IPS-20b (cell line): ENCODE data around the gene FAM131B.

Experiments
- H3K27ac ChIP-seq: one replicate; pipeline ENCODE4 v1.5.1; 2013; ENCODE audit warnings: low read length
- H3K27me3 ChIP-seq: 2 replicates; pipeline ENCODE4 v1.6.1; 2013; ENCODE audit warnings: mild to moderate bottlenecking, low read length, inconsistent platforms; ENCODE audit not compliant: insufficient read depth
- H3K36me3 ChIP-seq: 2 replicates; pipeline ENCODE4 v1.6.1; 2013; ENCODE audit warnings: low read depth, mild to moderate bottlenecking, inconsistent platforms, low read length, moderate library complexity; ENCODE audit not compliant: insufficient read depth
- H3K4me1 ChIP-seq: 2 replicates; pipeline ENCODE4 v1.6.1; 2013; ENCODE audit warnings: mild to moderate bottlenecking, control low read depth, inconsistent platforms, low read length, moderate library complexity; ENCODE audit not compliant: insufficient read depth
- H3K4me3 ChIP-seq: 2 replicates; pipeline ENCODE4 v1.5.1; 2013; ENCODE audit warnings: mild to moderate bottlenecking, low read length, inconsistent platforms
- H3K9ac ChIP-seq: 2 replicates; pipeline ENCODE4 v1.6.1; 2013; ENCODE audit warnings: low read depth, mild to moderate bottlenecking, inconsistent platforms, low read length, moderate library complexity
- H3K9me3 ChIP-seq: 2 replicates; pipeline ENCODE4 v1.6.1; 2013; ENCODE audit warnings: mild to moderate bottlenecking, low read depth, low read length, inconsistent platforms; ENCODE audit not compliant: insufficient read depth

Gene FAM131B

GRCh38 chr7:143401265-143401664 lies 38.8 kb upstream of the FAM131B start:
- H3K27ac ChIP-seq = no peak overlapping the region
- no peak overlapping the region for H3K4me3 ChIP-seq
- H3K9ac ChIP-seq = no peak overlapping the region
- peaks cover 87% of the 10 kb centered on the region for H3K36me3 ChIP-seq
- H3K27me3 ChIP-seq = no peaks in the 10 kb centered on the region
- peaks cover 12% of the 10 kb centered on the region for H3K4me1 ChIP-seq
- no peaks in the 10 kb centered on the region for H3K9me3 ChIP-seq

- H3K9me3 ChIP-seq = no peaks in the 10 kb centered on the region
- no peak overlapping the region for H3K4me3 ChIP-seq
- peaks cover 91% of the 10 kb centered on the region for H3K36me3 ChIP-seq
- H3K27me3 ChIP-seq = no peaks in the 10 kb centered on the region
- no peaks in the 10 kb centered on the region for H3K4me1 ChIP-seq
- H3K9ac ChIP-seq = no peak overlapping the region
- H3K27ac ChIP-seq = no peak overlapping the region
These were observed 37.1 kb upstream of the FAM131B start for GRCh38 chr7:143399642-143400041.

- Histone ChIP-seq H3K36me3 (peaks cover 92% of the 10 kb centered on the region), H3K4me1 (no peaks in the 10 kb centered on the region), H3K27me3 (no peaks in the 10 kb centered on the region), H3K9ac (no peak overlapping the region), H3K4me3 (no peak overlapping the region), H3K9me3 (no peaks in the 10 kb centered on the region), H3K27ac (no peak overlapping the region)
These were observed 36.6 kb upstream of the FAM131B start for GRCh38 chr7:143399151-143399550.

DNA sequence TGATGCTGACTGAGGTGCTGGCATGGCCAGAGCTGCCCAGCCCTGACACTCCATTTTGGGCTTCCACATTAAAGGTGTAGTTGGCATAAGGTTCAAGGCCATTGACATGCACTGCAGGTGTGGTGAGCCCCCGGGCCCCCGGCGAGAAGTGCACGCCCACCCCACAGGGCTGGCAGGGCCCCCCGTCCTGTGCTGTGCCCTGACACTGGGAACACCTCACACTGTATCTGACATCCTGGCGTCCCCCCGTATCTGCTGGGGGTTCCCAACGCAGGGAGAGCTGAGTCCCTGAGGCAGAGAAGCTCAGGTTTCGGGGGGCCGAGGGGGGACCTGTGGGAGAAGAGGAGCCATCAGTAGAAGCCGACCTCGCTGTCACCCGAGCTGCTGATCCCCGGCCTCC lies 36.1 kb upstream of the FAM131B start:
- no peak overlapping the region for H3K4me3 ChIP-seq
- H3K36me3 ChIP-seq = peaks cover 94% of the 10 kb centered on the region
- H3K9ac ChIP-seq = no peak overlapping the region
- no peaks in the 10 kb centered on the region for H3K9me3 ChIP-seq
- no peaks in the 10 kb centered on the region for H3K4me1 ChIP-seq
- H3K27ac ChIP-seq = no peak overlapping the region
- no peaks in the 10 kb centered on the region for H3K27me3 ChIP-seq

GRCh38 chr7:143397710-143398530 lies 35.4 kb upstream of the FAM131B start:
- H3K36me3 ChIP-seq = peaks cover 97% of the 10 kb centered on the region
- H3K9me3 ChIP-seq = no peaks in the 10 kb centered on the region
- H3K9ac ChIP-seq = no peak overlapping the region
- H3K4me3 ChIP-seq = no peak overlapping the region
- H3K4me1 ChIP-seq = no peaks in the 10 kb centered on the region
- H3K27me3 ChIP-seq = no peaks in the 10 kb centered on the region
- no peak overlapping the region for H3K27ac ChIP-seq

GRCh38 chr7:143396625-143397556 lies 34.4 kb upstream of the FAM131B start:
- Histone ChIP-seq H3K36me3 (peaks cover 98% of the 10 kb centered on the region), H3K9me3 (no peaks in the 10 kb centered on the region), H3K4me1 (no peaks in the 10 kb centered on the region), H3K27me3 (no peaks in the 10 kb centered on the region), H3K27ac (no peak overlapping the region), H3K9ac (no peak overlapping the region), H3K4me3 (no peak overlapping the region)

DNA sequence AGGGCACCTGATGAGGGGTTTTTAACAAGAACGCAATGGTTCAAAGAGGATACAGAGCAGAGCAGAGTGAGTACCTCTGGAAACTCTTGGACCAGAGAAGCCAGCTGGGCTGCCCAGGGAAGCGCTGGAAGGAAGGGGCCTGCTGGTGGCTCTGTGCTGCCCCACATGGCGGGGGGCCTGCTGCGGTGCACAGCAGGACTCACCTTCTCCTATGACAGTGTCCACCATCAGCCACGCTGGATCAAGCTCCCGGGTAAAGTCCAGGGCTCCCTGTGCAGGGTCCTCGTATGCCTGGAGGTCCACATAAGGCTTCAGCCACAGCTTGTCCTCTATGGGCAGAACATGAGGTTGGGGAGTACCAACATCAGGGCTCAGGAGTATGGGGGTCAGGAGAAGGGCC lies 33.7 kb upstream of the FAM131B start:
- no peak overlapping the region for H3K9ac ChIP-seq
- no peaks in the 10 kb centered on the region for H3K27me3 ChIP-seq
- H3K4me3 ChIP-seq = no peak overlapping the region
- no peaks in the 10 kb centered on the region for H3K4me1 ChIP-seq
- H3K27ac ChIP-seq = no peak overlapping the region
- peaks cover 98% of the 10 kb centered on the region for H3K36me3 ChIP-seq
- H3K9me3 ChIP-seq = no peaks in the 10 kb centered on the region

DNA sequence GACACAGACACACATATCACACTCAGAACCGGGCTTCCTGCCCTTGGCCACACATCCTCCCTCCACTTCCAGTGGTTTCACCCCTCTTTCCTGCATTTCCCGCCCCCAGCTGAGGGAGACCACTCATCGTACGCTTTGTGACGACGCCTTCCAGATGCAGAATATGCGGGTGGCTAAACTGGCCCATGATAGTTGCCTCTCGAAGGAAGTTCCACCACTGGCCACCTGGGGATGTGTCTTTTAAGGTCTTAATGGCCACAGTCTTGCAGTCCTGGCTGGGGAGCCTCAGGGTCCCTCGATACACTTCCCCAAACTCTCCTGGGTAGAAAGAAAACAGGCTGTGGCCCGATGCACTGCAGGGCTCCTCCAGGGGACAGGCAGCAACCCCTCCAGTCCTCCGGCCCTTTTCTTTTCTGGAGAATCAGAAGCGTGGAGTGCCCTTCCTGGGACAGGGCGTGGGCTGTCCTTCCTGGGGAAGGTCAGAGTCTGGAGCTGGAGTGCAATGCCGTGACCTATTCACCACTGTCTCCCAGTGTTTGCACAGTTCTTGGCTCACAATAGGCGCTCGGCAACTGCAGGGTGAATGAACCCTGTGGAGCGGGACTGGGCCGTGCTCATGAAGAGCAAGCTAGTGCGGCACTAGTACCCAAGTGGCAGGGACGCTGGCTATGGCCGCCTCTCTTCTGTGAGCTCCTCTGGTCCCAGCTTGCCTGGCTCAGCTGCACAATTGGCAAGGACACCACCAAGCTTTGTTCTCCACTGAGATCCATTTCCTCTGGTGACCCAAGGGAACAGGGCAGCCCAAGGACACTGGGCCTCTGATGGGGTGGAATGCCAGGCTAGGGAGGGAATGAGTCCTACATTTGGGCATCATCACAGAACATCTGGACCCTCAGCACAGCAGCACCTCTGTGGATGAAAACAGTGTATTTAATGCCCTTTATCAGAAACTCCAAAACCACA lies 33.0 kb upstream of the FAM131B start:
- Histone ChIP-seq H3K27me3 (no peaks in the 10 kb centered on the region), H3K4me1 (no peaks in the 10 kb centered on the region), H3K9me3 (no peaks in the 10 kb centered on the region), H3K4me3 (no peak overlapping the region), H3K36me3 (peaks cover 98% of the 10 kb centered on the region), H3K27ac (no peak overlapping the region), H3K9ac (no peak overlapping the region)

DNA sequence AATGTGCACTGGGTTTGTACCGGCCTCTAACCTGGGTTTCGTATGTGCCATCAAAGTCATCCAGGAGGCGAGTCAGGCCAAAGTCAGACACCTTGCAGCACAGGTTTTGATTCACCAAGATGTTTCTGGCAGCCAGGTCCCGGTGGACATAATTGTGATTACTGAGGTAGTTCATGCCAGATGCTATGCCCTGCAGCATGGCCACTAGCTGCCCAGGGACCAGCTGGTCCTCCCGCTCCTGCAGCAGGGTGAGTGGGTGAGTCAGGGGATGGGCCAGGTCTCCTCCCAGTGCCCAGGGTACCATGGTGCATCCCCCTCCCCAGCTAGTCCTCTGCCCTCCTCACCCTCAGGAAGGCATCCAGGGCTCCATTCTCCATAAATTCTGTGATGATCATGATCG lies 32.3 kb upstream of the FAM131B start:
- no peak overlapping the region for H3K27ac ChIP-seq
- no peak overlapping the region for H3K9ac ChIP-seq
- H3K36me3 ChIP-seq = peaks cover 98% of the 10 kb centered on the region
- H3K4me3 ChIP-seq = no peak overlapping the region
- H3K4me1 ChIP-seq = no peaks in the 10 kb centered on the region
- no peaks in the 10 kb centered on the region for H3K9me3 ChIP-seq
- no peaks in the 10 kb centered on the region for H3K27me3 ChIP-seq

GRCh38 chr7:143394068-143394467 lies 31.6 kb upstream of the FAM131B start:
- no peak overlapping the region for H3K4me3 ChIP-seq
- H3K9me3 ChIP-seq = no peaks in the 10 kb centered on the region
- H3K27me3 ChIP-seq = no peaks in the 10 kb centered on the region
- no peak overlapping the region for H3K27ac ChIP-seq
- H3K4me1 ChIP-seq = no peaks in the 10 kb centered on the region
- H3K9ac ChIP-seq = no peak overlapping the region
- peaks cover 98% of the 10 kb centered on the region for H3K36me3 ChIP-seq
